ENCODE data around the gene FBXO2. TPM values are rescaled to one million over a fixed set of nuclear protein-coding genes. Genes with fewer than 3 reads are reported as not detected.

The FBXO2 gene
- total RNA-seq, 1 donor from 2014 or later = 1.4 TPM

DNA sequence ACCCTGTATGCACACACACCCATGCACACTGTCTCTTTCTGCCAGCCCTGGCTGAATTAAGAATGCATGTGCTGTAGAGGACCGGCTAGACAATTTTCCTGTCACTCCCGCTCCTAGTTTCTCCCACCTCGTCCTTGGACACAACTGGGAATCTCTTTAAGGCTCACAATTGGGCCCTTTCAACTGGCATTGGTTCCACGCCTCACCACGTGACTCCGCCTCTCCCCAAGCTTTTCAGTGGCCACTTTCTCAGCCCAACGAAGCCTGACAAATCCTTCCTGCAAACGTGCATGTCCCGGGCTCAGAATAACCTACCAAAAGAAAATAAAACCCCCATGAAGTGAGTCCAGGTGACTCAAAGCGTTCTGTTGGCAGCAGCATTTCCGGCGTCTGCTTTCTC is 33.8 kb downstream of the FBXO2 start:
- H3K9me3 Mint-ChIP-seq (ENCODE audit: unreplicated experiment) = no peaks in the 10 kb centered on the region
- H3K4me1 Mint-ChIP-seq (ENCODE audit: unreplicated experiment) = no peaks in the 10 kb centered on the region
- no peak overlapping the region for H3K27ac Mint-ChIP-seq (ENCODE audit: unreplicated experiment)
- TF ChIP-seq, protein P1, sequence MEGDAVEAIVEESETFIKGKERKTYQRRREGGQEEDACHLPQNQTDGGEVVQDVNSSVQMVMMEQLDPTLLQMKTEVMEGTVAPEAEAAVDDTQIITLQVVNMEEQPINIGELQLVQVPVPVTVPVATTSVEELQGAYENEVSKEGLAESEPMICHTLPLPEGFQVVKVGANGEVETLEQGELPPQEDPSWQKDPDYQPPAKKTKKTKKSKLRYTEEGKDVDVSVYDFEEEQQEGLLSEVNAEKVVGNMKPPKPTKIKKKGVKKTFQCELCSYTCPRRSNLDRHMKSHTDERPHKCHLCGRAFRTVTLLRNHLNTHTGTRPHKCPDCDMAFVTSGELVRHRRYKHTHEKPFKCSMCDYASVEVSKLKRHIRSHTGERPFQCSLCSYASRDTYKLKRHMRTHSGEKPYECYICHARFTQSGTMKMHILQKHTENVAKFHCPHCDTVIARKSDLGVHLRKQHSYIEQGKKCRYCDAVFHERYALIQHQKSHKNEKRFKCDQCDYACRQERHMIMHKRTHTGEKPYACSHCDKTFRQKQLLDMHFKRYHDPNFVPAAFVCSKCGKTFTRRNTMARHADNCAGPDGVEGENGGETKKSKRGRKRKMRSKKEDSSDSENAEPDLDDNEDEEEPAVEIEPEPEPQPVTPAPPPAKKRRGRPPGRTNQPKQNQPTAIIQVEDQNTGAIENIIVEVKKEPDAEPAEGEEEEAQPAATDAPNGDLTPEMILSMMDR (IDR thresholded peaks at IDR 0.05) = no peak
- H3K36me3 Mint-ChIP-seq (ENCODE audit: unreplicated experiment) = no peaks in the 10 kb centered on the region
- no peak for DNase-seq (ENCODE audit: extremely low spot score, unreplicated experiment)
- H3K27me3 Mint-ChIP-seq (ENCODE audit: unreplicated experiment) = peaks cover 5% of the 10 kb centered on the region
- H3K4me3 Mint-ChIP-seq (ENCODE audit: unreplicated experiment) = no peak overlapping the region

DNA sequence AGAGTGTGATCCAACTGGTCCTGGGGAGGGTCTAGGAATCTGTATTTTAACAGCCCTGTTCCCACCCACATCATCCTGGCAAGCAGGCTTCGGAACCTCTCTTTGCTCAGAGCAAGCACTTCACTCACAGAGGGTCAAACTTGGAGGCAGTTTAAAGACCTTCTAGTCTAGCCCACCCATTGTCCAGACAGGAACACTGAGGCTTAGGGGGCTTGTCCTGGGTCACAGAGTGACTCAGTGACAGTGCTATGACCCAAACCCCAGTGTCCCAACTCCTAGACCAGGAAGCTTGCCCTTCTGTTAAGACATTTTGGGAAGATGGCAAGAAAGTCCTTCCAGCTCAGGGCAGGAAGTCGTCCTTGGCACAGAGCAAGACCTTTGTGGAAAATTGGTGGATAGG is 36.5 kb downstream of the FBXO2 start:
- Mint-ChIP-seq H3K4me1 (ENCODE audit: unreplicated experiment) (no peaks in the 10 kb centered on the region), H3K27me3 (ENCODE audit: unreplicated experiment) (peaks cover 2% of the 10 kb centered on the region), H3K27ac (ENCODE audit: unreplicated experiment) (no peak overlapping the region), H3K4me3 (ENCODE audit: unreplicated experiment) (no peak overlapping the region), H3K36me3 (ENCODE audit: unreplicated experiment) (no peaks in the 10 kb centered on the region), H3K9me3 (ENCODE audit: unreplicated experiment) (no peaks in the 10 kb centered on the region)
- DNase-seq (ENCODE audit: extremely low spot score, unreplicated experiment) = no peak
- TF ChIP-seq, protein P1 (IDR thresholded peaks at IDR 0.05) = no peak

DNA sequence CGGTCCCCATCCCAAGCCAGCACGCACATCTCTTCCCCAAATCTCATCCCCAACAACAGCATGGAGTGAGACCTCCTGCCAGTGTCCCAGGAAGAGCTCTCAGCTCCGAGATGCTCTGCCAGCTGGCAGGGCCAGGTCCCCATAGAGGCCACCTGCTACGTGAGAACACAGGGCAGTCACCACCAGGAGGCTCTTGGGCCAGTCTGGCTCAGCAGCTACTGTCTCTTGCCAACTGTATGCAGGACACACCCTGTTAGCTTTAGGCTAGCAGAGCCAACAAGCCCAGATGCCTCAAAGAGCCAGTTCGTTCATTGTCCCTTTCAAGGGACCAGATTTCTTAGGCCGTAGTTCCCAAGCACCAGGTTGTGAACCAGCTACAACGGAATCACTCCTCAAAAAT is 36.9 kb downstream of the FBXO2 start:
- no peaks in the 10 kb centered on the region for H3K9me3 Mint-ChIP-seq (ENCODE audit: unreplicated experiment)
- H3K4me3 Mint-ChIP-seq (ENCODE audit: unreplicated experiment) = no peak overlapping the region
- no peak overlapping the region for H3K27ac Mint-ChIP-seq (ENCODE audit: unreplicated experiment)
- TF ChIP-seq, protein P1 (IDR thresholded peaks at IDR 0.05) = no peak
- peaks cover 2% of the 10 kb centered on the region for H3K27me3 Mint-ChIP-seq (ENCODE audit: unreplicated experiment)
- H3K36me3 Mint-ChIP-seq (ENCODE audit: unreplicated experiment) = no peaks in the 10 kb centered on the region
- DNase-seq (ENCODE audit: extremely low spot score, unreplicated experiment) = no peak
- H3K4me1 Mint-ChIP-seq (ENCODE audit: unreplicated experiment) = no peaks in the 10 kb centered on the region

DNA sequence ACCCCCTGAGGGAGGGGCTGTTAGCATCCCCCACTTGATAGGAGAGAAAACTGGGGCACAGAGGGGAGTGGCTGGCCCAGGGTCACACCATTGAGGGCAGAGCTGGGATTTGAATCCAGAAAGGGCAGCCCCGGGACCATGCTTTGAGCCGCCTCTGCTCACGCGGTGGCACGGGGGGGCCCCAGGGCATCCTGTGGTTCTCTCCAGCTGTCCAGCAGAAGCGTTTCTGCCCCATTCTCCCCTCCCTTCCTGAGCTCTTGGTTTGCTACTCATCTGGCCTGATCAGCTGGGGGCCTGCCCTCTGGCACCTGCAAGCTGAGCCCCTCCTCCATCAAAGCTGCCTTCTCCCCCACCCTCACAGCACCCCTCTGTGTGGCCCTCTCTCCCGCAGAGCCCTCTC is 37.5 kb downstream of the FBXO2 start:
- Mint-ChIP-seq H3K9me3 (ENCODE audit: unreplicated experiment) (no peaks in the 10 kb centered on the region), H3K27me3 (ENCODE audit: unreplicated experiment) (peaks cover 5% of the 10 kb centered on the region), H3K4me1 (ENCODE audit: unreplicated experiment) (no peaks in the 10 kb centered on the region), H3K4me3 (ENCODE audit: unreplicated experiment) (no peak overlapping the region), H3K36me3 (ENCODE audit: unreplicated experiment) (no peaks in the 10 kb centered on the region), H3K27ac (ENCODE audit: unreplicated experiment) (no peak overlapping the region)
- DNase-seq (ENCODE audit: extremely low spot score, unreplicated experiment) = no peak
- TF ChIP-seq, protein P1 (IDR thresholded peaks at IDR 0.05) = no peak

DNA sequence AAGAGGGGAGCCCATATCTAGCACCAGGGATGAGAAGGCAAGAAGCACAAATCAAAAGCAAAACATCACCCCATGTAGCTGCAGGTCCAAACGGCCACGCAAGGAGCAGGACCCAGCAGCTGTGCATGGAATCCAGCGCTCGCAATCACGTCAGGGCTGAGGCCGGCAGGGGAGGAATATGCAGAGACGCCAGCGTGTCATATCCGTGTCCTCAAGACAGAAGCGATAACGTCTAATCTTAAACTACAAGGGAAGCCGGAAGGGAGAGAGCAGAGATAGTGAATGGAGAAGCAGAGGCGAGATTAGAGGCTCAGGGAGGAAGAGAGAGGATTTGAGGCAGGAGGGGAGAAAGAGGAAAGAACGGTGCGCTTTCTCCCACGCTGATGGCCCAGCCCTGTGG is 39.1 kb downstream of the FBXO2 start:
- H3K27me3 Mint-ChIP-seq (ENCODE audit: unreplicated experiment) = peaks cover 9% of the 10 kb centered on the region
- no peak overlapping the region for H3K27ac Mint-ChIP-seq (ENCODE audit: unreplicated experiment)
- DNase-seq (ENCODE audit: extremely low spot score, unreplicated experiment) = no peak
- no peaks in the 10 kb centered on the region for H3K9me3 Mint-ChIP-seq (ENCODE audit: unreplicated experiment)
- H3K4me3 Mint-ChIP-seq (ENCODE audit: unreplicated experiment) = no peak overlapping the region
- H3K36me3 Mint-ChIP-seq (ENCODE audit: unreplicated experiment) = no peaks in the 10 kb centered on the region
- no peaks in the 10 kb centered on the region for H3K4me1 Mint-ChIP-seq (ENCODE audit: unreplicated experiment)
- TF ChIP-seq, protein P1 (IDR thresholded peaks at IDR 0.05) = no peak
